Measurements from ENCODE around the gene GYS2.

The GYS2 gene

GRCh38 chr12:21509768-21510167, 94.9 kb downstream of the GYS2 start:
- no peak overlapping the region for H3K27ac ChIP-seq (ENCODE audit: low read length)
- no peaks in the 10 kb centered on the region for H3K9me3 ChIP-seq (ENCODE audit: control insufficient read depth, insufficient read depth, low read length)
- no peaks in the 10 kb centered on the region for H3K4me1 ChIP-seq (ENCODE audit: control insufficient read depth, insufficient read depth, low read length)
- H3K36me3 ChIP-seq (ENCODE audit: control insufficient read depth, insufficient read depth, low read length), result no peaks in the 10 kb centered on the region
- DNase-seq (ENCODE audit: low read depth, low spot score), result no peak
- WGBS (ENCODE audit: insufficient coverage, insufficient read length), result no CpG with 5 or more reads among the region's 2 CpGs
- no peaks in the 10 kb centered on the region for H3K27me3 ChIP-seq (ENCODE audit: control insufficient read depth, insufficient read depth, low read length)
- no peak overlapping the region for H3K4me3 ChIP-seq (ENCODE audit: low read length)

- no peak for DNase-seq (ENCODE audit: low read depth, low spot score)
- Histone ChIP-seq H3K4me3 (ENCODE audit: low read length) (no peak overlapping the region), H3K27ac (ENCODE audit: low read length) (no peak overlapping the region), H3K36me3 (ENCODE audit: control insufficient read depth, insufficient read depth, low read length) (no peaks in the 10 kb centered on the region), H3K4me1 (ENCODE audit: control insufficient read depth, insufficient read depth, low read length) (no peaks in the 10 kb centered on the region; the same call in none of the 2 replicates), H3K27me3 (ENCODE audit: control insufficient read depth, insufficient read depth, low read length) (no peaks in the 10 kb centered on the region), H3K9me3 (ENCODE audit: control insufficient read depth, insufficient read depth, low read length) (no peaks in the 10 kb centered on the region)
- no CpG with 5 or more reads among the region's 2 CpGs for WGBS (ENCODE audit: insufficient coverage, insufficient read length)
Measured at GRCh38 chr12:21507849-21508248, 96.8 kb downstream of the GYS2 start.

- no peaks in the 10 kb centered on the region for H3K9me3 ChIP-seq (ENCODE audit: control insufficient read depth, insufficient read depth, low read length)
- no peaks in the 10 kb centered on the region; the same call in none of the 2 replicates for H3K4me1 ChIP-seq (ENCODE audit: control insufficient read depth, insufficient read depth, low read length)
- no peak for DNase-seq (ENCODE audit: low read depth, low spot score)
- no peak overlapping the region for H3K27ac ChIP-seq (ENCODE audit: low read length)
- no peak overlapping the region for H3K4me3 ChIP-seq (ENCODE audit: low read length)
- 100% methylated on average over 1 of the region's 2 CpGs for WGBS (ENCODE audit: insufficient coverage, insufficient read length)
- H3K36me3 ChIP-seq (ENCODE audit: control insufficient read depth, insufficient read depth, low read length), result no peaks in the 10 kb centered on the region
- H3K27me3 ChIP-seq (ENCODE audit: control insufficient read depth, insufficient read depth, low read length), result no peaks in the 10 kb centered on the region
Measured at GRCh38 chr12:21505888-21506287, 98.8 kb downstream of the GYS2 start.

- no peak overlapping the region for H3K4me3 ChIP-seq (ENCODE audit: low read length)
- no peak overlapping the region for H3K27ac ChIP-seq (ENCODE audit: low read length)
- H3K4me1 ChIP-seq (ENCODE audit: control insufficient read depth, insufficient read depth, low read length), result no peaks in the 10 kb centered on the region; the same call in none of the 2 replicates
- no peaks in the 10 kb centered on the region for H3K36me3 ChIP-seq (ENCODE audit: control insufficient read depth, insufficient read depth, low read length)
- H3K9me3 ChIP-seq (ENCODE audit: control insufficient read depth, insufficient read depth, low read length), result no peaks in the 10 kb centered on the region
- WGBS (ENCODE audit: insufficient coverage, insufficient read length), result no CpG with 5 or more reads among the region's 1 CpG
- H3K27me3 ChIP-seq (ENCODE audit: control insufficient read depth, insufficient read depth, low read length), result no peaks in the 10 kb centered on the region
- DNase-seq (ENCODE audit: low read depth, low spot score), result no peak
Measured at GRCh38 chr12:21502872-21503271, 101.8 kb downstream of the GYS2 start.

GRCh38 chr12:21502164-21502496, 102.5 kb downstream of the GYS2 start:
- Histone ChIP-seq H3K9me3 (ENCODE audit: control insufficient read depth, insufficient read depth, low read length) (no peaks in the 10 kb centered on the region), H3K4me1 (ENCODE audit: control insufficient read depth, insufficient read depth, low read length) (no peaks in the 10 kb centered on the region; the same call in none of the 2 replicates), H3K36me3 (ENCODE audit: control insufficient read depth, insufficient read depth, low read length) (0 out of 2 replicates have a peak, but pooled peaks cover under 1% of the 10 kb centered on the region), H3K4me3 (ENCODE audit: low read length) (peak overlapping the region; percentile 82; the same call in 1 of the 2 replicates), H3K27me3 (ENCODE audit: control insufficient read depth, insufficient read depth, low read length) (no peaks in the 10 kb centered on the region), H3K27ac (ENCODE audit: low read length) (no peak overlapping the region)
- WGBS (ENCODE audit: insufficient coverage, insufficient read length), result no CpG with 5 or more reads among the region's 14 CpGs
- no peak for DNase-seq (ENCODE audit: low read depth, low spot score)

GRCh38 chr12:21501258-21502163, 103.1 kb downstream of the GYS2 start, which contains the start of the genes GOLT1B and RECQL:
Gene GOLT1B (plus strand): TSS chr12:21501789. CDS start chr12:21501924, 135 bp downstream.
Gene RECQL (minus strand): TSS chr12:21501635. CDS start chr12:21499570, 2,065 bp downstream.
- WGBS (ENCODE audit: insufficient coverage, insufficient read length), result no CpG with 5 or more reads among the region's 61 CpGs
- Histone ChIP-seq H3K27ac (ENCODE audit: low read length) (no peak within 1 kb of the TSS), H3K4me1 (ENCODE audit: control insufficient read depth, insufficient read depth, low read length) (no peaks in the 10 kb centered on the region; the same call in none of the 2 replicates), H3K36me3 (ENCODE audit: control insufficient read depth, insufficient read depth, low read length) (0 out of 2 replicates have a peak, but pooled peaks cover 2% of the 10 kb centered on the region), H3K27me3 (ENCODE audit: control insufficient read depth, insufficient read depth, low read length) (no peaks in the 10 kb centered on the region), H3K9me3 (ENCODE audit: control insufficient read depth, insufficient read depth, low read length) (no peaks in the 10 kb centered on the region), H3K4me3 (ENCODE audit: low read length) (peak within 1 kb of the TSS; percentile 82)
- DNase-seq (ENCODE audit: low read depth, low spot score), result peak; percentile 99

- H3K36me3 ChIP-seq (ENCODE audit: control insufficient read depth, insufficient read depth, low read length), result 0 out of 2 replicates have a peak, but pooled peaks cover 2% of the 10 kb centered on the region
- H3K4me3 ChIP-seq (ENCODE audit: low read length), result peak overlapping the region; percentile 82; the same call in 1 of the 2 replicates
- H3K4me1 ChIP-seq (ENCODE audit: control insufficient read depth, insufficient read depth, low read length), result no peaks in the 10 kb centered on the region; the same call in none of the 2 replicates
- H3K27me3 ChIP-seq (ENCODE audit: control insufficient read depth, insufficient read depth, low read length), result no peaks in the 10 kb centered on the region
- DNase-seq (ENCODE audit: low read depth, low spot score), result no peak
- no peak overlapping the region for H3K27ac ChIP-seq (ENCODE audit: low read length)
- H3K9me3 ChIP-seq (ENCODE audit: control insufficient read depth, insufficient read depth, low read length), result no peaks in the 10 kb centered on the region
- WGBS (ENCODE audit: insufficient coverage, insufficient read length), result no CpG with 5 or more reads among the region's 8 CpGs
Measured at GRCh38 chr12:21500786-21501257, 103.8 kb downstream of the GYS2 start.

GRCh38 chr12:21499765-21500164, 104.9 kb downstream of the GYS2 start:
- no peak overlapping the region for H3K4me3 ChIP-seq (ENCODE audit: low read length)

More at GRCh38 chr12:21499765-21500164, 104.9 kb downstream of the GYS2 start:
- DNase-seq (ENCODE audit: low read depth, low spot score), result no peak
- no peaks in the 10 kb centered on the region for H3K9me3 ChIP-seq (ENCODE audit: control insufficient read depth, insufficient read depth, low read length)
- peaks cover 6% of the 10 kb centered on the region; the same call in 1 of the 2 replicates for H3K36me3 ChIP-seq (ENCODE audit: control insufficient read depth, insufficient read depth, low read length)
- no CpG with 5 or more reads among the region's 2 CpGs for WGBS (ENCODE audit: insufficient coverage, insufficient read length)
- no peaks in the 10 kb centered on the region; the same call in none of the 2 replicates for H3K4me1 ChIP-seq (ENCODE audit: control insufficient read depth, insufficient read depth, low read length)
- no peaks in the 10 kb centered on the region for H3K27me3 ChIP-seq (ENCODE audit: control insufficient read depth, insufficient read depth, low read length)
- no peak overlapping the region for H3K27ac ChIP-seq (ENCODE audit: low read length)

Data from iPS DF 6.9 (cell line).